ENCODE measurements around the gene RAB5A.

- TF ChIP-seq, protein P1, sequence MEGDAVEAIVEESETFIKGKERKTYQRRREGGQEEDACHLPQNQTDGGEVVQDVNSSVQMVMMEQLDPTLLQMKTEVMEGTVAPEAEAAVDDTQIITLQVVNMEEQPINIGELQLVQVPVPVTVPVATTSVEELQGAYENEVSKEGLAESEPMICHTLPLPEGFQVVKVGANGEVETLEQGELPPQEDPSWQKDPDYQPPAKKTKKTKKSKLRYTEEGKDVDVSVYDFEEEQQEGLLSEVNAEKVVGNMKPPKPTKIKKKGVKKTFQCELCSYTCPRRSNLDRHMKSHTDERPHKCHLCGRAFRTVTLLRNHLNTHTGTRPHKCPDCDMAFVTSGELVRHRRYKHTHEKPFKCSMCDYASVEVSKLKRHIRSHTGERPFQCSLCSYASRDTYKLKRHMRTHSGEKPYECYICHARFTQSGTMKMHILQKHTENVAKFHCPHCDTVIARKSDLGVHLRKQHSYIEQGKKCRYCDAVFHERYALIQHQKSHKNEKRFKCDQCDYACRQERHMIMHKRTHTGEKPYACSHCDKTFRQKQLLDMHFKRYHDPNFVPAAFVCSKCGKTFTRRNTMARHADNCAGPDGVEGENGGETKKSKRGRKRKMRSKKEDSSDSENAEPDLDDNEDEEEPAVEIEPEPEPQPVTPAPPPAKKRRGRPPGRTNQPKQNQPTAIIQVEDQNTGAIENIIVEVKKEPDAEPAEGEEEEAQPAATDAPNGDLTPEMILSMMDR (IDR thresholded peaks at IDR 0.05), result no peak
- TF ChIP-seq POLR2AphosphoS5 (IDR thresholded peaks at IDR 0.05; ENCODE audit: insufficient read depth in 1 of 2, low read depth in 1 of 2), result no peak
Observed at GRCh38 chr3:19997502-19997901, 50.6 kb downstream of the RAB5A start.

Measured in vagina (tissue), 2 donors.